ENCODE measurements around the gene FBXO10. TPM values are rescaled to one million over a fixed set of nuclear protein-coding genes. Genes with fewer than 3 reads are reported as not detected.

Gene FBXO10
- total and polyA plus RNA-seq, 10 of the 15 experiments (the other 5 are each of a cell fraction or from before 2014, with no cell fraction given): 1.6 to 17.2 (median 9.6) TPM

GRCh38 chr9:37587521-37587920 lies 11.3 kb upstream of the FBXO10 start (continued):
- no peak for TF ChIP-seq GATAD2B (conservative IDR thresholded peaks at IDR 0.05; ENCODE audit: low read depth)
- TF ChIP-seq NKRF (conservative IDR thresholded peaks at IDR 0.05): no peak

- FAIRE-seq: no peak
- Histone ChIP-seq H3K4me2 (ENCODE audit: control insufficient read depth, insufficient read depth) (no peak overlapping the region), H3K9me3 (replicated peaks; ENCODE audit: control insufficient read depth, insufficient read depth, low read length) (no peaks in the 10 kb centered on the region), H3K27ac (ENCODE audit: control insufficient read depth, insufficient read depth) (no peak overlapping the region), H4K20me1 (ENCODE audit: control insufficient read depth, insufficient read depth) (0 out of 2 replicates have a peak, but pooled peaks cover 4% of the 10 kb centered on the region), H3K4me3 (no peak overlapping the region), H3K27me3 (replicated peaks in 1 of 2; ENCODE audit: control insufficient read depth in 2 of 2, insufficient read depth in 2 of 2, low read length in 1 of 2) (no peaks in the 10 kb centered on the region), H3K9ac (ENCODE audit: control insufficient read depth, insufficient read depth, low read length) (no peak overlapping the region), H3K4me1 (ENCODE audit: control insufficient read depth, insufficient read depth, low read length) (no peaks in the 10 kb centered on the region), H3K79me2 (ENCODE audit: control insufficient read depth, insufficient read depth, low read length) (peaks cover 27% of the 10 kb centered on the region), H3K36me3 (ENCODE audit: control insufficient read depth in 2 of 2, insufficient read depth in 2 of 2, low read length in 1 of 2) (peaks cover 6 to 30% of the 10 kb centered on the region in 2 experiments), H2AFZ (ENCODE audit: control insufficient read depth, low read depth, low read length) (no peak overlapping the region)
- ChIA-PET SMC1A (ENCODE audit: uncharacterized antibody, unreplicated experiment) (interaction anchor here (1.0 to 1.7 kb wide), 5 partner anchors 9 to 338 kb away, joined by 3 to 6 read pairs (median 3); partner anchors contain the start of gene TOMM5), POLR2A (interaction anchor here (1.0 kb wide), 2 partner anchors 8 to 9 kb away, joined by 3 read pairs; no protein-coding TSS in a partner anchor), RAD21 (ENCODE audit: unreplicated experiment) (interaction anchor here (0.6 to 1.3 kb wide), 3 partner anchors 8 to 96 kb away, joined by 3 to 6 read pairs (median 3); partner anchors contain the start of gene TOMM5), CTCF (interaction anchor here (0.6 to 2.1 kb wide), 12 partner anchors 9 to 820 kb away, joined by 3 to 12 read pairs (median 4); partner anchors contain the start of genes EXOSC3, FBXO10 and TOMM5)
- WGBS (ENCODE audit: insufficient coverage, insufficient replicate concordance, low lambda C conversion rate, missing lambda C conversion rate): 86% methylated on average over 3 of the region's 3 CpGs
- intact Hi-C loops (cut with micrococcal nuclease; ENCODE audit: unreplicated experiment) (loop anchor here (5.0 kb wide), 1 partner anchor 219 kb away; the partner anchor contains the start of gene DCAF10), in situ Hi-C loops (cut with MboI) (no loop called here)
- DNase-seq (ENCODE audit: low read depth, low spot score): no peak
- ATAC-seq: no peak
- TF ChIP-seq PKNOX1 (IDR thresholded peaks at IDR 0.05): no peak
- TF ChIP-seq ZBTB40 (IDR thresholded peaks at IDR 0.05; ENCODE audit: borderline replicate concordance): peak; percentile 87
- BruUV-seq (replicated peaks): no TSS peak
These were observed 7.4 kb upstream of the FBXO10 start for GRCh38 chr9:37583522-37584121.
